Panc1 (cell line): ENCODE measurements around the gene RNF113B. TPM values are rescaled to one million over a fixed set of nuclear protein-coding genes. Genes with fewer than 3 reads are reported as not detected.

Experiments
- ATAC-seq: fragments of 200-7000 bp; cut with Tn5 transposase; 2 replicates; pipeline ENCODE4 v1.9.1; 2020; ENCODE audit warnings: mild to moderate bottlenecking, moderate library complexity
- BruUV-seq: library from RNA; stranded (reverse); fragments of 400-500 nt; replicated peaks from 2 replicates; lab custom pipeline; 2021; lab: Mats Ljungman, UMichigan
- CTCF ChIA-PET: fragments of 300-600 bp; sonication (Branson Sonifier 250); formaldehyde crosslinking; loops from one replicate; lab custom pipeline; 2022; ENCODE audit warnings: antibody characterized with exemption; lab: Charles Lee
- POLR2A ChIA-PET: fragments of 300-600 bp; sonication (Branson Sonifier 250); formaldehyde crosslinking; loops from one replicate; lab custom pipeline; 2022; ENCODE audit warnings: antibody characterized with exemption; lab: Charles Lee
- DNase-seq: peaks from one replicate; pipeline ENCODE4 v3.0.0-alpha.2; 2010; ENCODE audit warnings: low read depth, low spot score
- H3K27ac ChIP-seq: 2 replicates; pipeline ENCODE4 v1.5.1; 2011; ENCODE audit warnings: mild to moderate bottlenecking, low read length, inconsistent platforms
- H3K27me3 ChIP-seq: fragments of 200-500 bp; sonication (Bioruptor generic); 2 replicates; pipeline ENCODE4 v1.6.0; 2014; ENCODE audit warnings: low read length, inconsistent platforms; ENCODE audit not compliant: control insufficient read depth, insufficient read depth
- H3K36me3 ChIP-seq: fragments of 200-500 bp; sonication (Bioruptor generic); 2 replicates; pipeline ENCODE4 v1.5.1; 2014; ENCODE audit warnings: inconsistent platforms, mild to moderate bottlenecking, low read length, moderate library complexity; ENCODE audit not compliant: control insufficient read depth, insufficient read depth
- H3K4me1 ChIP-seq: 2 replicates; pipeline ENCODE4 v1.5.1; 2011; ENCODE audit warnings: inconsistent platforms, mild to moderate bottlenecking, low read length, moderate library complexity; ENCODE audit not compliant: control insufficient read depth, insufficient read depth
- H3K4me3 ChIP-seq, 2 experiments: 2 replicates each; pipeline ENCODE4 v1.5.1; 2011 to 2012; ENCODE audit warnings: low read depth in 2 of 2, low read length in 2 of 2, mild to moderate bottlenecking in 2 of 2, inconsistent platforms in 1 of 2, moderate library complexity in 1 of 2
- H3K9me3 ChIP-seq: fragments of 200-500 bp; sonication (Bioruptor generic); 2 replicates; pipeline ENCODE4 v1.5.1; 2014; ENCODE audit warnings: low read depth, mild to moderate bottlenecking, inconsistent platforms, low read length, moderate library complexity; ENCODE audit not compliant: control insufficient read depth, insufficient read depth
- POLR2AphosphoS5 ChIP-seq: IDR thresholded peaks from 2 replicates; pipeline ENCODE4 v1.6.1; 2012; ENCODE audit warnings: mild to moderate bottlenecking, low read depth, low read length, moderate library complexity
- SIN3A ChIP-seq: IDR thresholded peaks from 2 replicates; pipeline ENCODE4 v1.6.1; 2012; ENCODE audit warnings: low read depth, mild to moderate bottlenecking, low read length, moderate library complexity, borderline replicate concordance; ENCODE audit not compliant: insufficient read depth
- TCF7L2 ChIP-seq: IDR thresholded peaks from 2 replicates; pipeline ENCODE4 v1.6.1; 2011; ENCODE audit warnings: mild to moderate bottlenecking, low read depth, low read length, inconsistent platforms
- in situ Hi-C: cut with HindIII; loops from 2 replicates; pipeline ENCODE4 v1.10.0; 2016; ENCODE audit warnings: low sequenced_read_pairs, low pct_unique_long_range_greater_than_20kb
- intact Hi-C: fragments of 100-400 bp; cut with micrococcal nuclease; formaldehyde crosslinking; loops from one replicate; pipeline ENCODE4 v1.10.0; 2022; ENCODE audit not compliant: unreplicated experiment
- total RNA-seq: library from RNA; stranded (reverse); gene quantifications from one replicate; pipeline ENCODE4 v1.2.1, GENCODE V29; 2021; ENCODE audit not compliant: unreplicated experiment
- TF ChIP-seq, protein P1 (sequence below): fragments of 450-650 bp; IDR thresholded peaks from 2 replicates; pipeline ENCODE4 v1.5.1; 2017; ENCODE audit warnings: mild to moderate bottlenecking
- TF ChIP-seq, protein P2 (sequence below), 2 experiments: IDR thresholded peaks; 2 replicates each; pipeline ENCODE4 v1.6.1; 2011 to 2012; ENCODE audit warnings: low read depth in 2 of 2, control low read depth in 1 of 2, low read length in 1 of 2, mild to moderate bottlenecking in 1 of 2, moderate library complexity in 1 of 2; ENCODE audit not compliant: insufficient read depth in 1 of 2

The RNF113B gene
- total RNA-seq, 1 experiment from 2014 or later: not detected

DNA sequence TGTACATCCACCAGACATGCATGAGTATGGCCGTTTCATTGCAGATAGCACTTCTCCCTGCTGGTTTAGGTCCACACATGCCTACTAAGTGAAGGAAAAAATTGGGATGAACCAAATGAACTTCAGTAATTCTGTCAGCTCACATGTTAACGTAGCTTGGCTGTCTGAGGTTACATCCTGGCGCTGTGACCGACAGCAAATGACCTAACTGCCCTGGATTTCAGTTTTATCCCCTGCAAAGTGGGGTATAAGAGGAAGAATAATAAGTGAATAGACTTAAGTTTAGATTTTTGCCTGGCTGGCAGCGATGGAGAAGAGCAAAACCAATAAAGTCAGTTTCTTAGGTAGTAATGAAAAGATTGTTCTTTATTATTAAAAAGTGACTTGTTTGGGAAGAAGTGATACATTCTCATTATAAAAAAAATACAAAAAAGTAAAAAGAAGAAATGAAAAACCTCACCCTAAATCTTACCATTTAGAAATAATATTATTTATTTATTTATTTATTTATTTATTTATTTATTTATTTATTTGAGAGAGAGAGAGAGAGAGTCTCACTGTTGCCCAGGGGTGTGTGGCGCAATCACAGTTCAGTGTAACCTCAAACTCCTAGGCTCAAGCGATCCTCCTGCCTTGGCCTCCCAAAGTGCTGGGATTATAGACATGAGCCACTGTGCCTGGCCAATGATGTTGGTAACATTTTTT lies 4.2 kb upstream of the RNF113B start:
- Histone ChIP-seq H3K4me1 (no peaks in the 10 kb centered on the region; the same call in 1 of the 2 replicates), H3K27ac (no peak overlapping the region), H3K36me3 (no peaks in the 10 kb centered on the region), H3K27me3 (no peaks in the 10 kb centered on the region), H3K9me3 (no peaks in the 10 kb centered on the region), H3K4me3 (no peak overlapping the region)
- in situ Hi-C loops (no loop called here), intact Hi-C loops (no loop called here)
- ChIA-PET CTCF (no interaction called here), POLR2A (no interaction called here)
- no TSS peak for BruUV-seq
- ATAC-seq (no peak), DNase-seq (no peak)
- TF ChIP-seq, protein P1, sequence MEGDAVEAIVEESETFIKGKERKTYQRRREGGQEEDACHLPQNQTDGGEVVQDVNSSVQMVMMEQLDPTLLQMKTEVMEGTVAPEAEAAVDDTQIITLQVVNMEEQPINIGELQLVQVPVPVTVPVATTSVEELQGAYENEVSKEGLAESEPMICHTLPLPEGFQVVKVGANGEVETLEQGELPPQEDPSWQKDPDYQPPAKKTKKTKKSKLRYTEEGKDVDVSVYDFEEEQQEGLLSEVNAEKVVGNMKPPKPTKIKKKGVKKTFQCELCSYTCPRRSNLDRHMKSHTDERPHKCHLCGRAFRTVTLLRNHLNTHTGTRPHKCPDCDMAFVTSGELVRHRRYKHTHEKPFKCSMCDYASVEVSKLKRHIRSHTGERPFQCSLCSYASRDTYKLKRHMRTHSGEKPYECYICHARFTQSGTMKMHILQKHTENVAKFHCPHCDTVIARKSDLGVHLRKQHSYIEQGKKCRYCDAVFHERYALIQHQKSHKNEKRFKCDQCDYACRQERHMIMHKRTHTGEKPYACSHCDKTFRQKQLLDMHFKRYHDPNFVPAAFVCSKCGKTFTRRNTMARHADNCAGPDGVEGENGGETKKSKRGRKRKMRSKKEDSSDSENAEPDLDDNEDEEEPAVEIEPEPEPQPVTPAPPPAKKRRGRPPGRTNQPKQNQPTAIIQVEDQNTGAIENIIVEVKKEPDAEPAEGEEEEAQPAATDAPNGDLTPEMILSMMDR: no peak
- TF ChIP-seq SIN3A: no peak
- no peak for TF ChIP-seq TCF7L2
- TF ChIP-seq, protein P2, sequence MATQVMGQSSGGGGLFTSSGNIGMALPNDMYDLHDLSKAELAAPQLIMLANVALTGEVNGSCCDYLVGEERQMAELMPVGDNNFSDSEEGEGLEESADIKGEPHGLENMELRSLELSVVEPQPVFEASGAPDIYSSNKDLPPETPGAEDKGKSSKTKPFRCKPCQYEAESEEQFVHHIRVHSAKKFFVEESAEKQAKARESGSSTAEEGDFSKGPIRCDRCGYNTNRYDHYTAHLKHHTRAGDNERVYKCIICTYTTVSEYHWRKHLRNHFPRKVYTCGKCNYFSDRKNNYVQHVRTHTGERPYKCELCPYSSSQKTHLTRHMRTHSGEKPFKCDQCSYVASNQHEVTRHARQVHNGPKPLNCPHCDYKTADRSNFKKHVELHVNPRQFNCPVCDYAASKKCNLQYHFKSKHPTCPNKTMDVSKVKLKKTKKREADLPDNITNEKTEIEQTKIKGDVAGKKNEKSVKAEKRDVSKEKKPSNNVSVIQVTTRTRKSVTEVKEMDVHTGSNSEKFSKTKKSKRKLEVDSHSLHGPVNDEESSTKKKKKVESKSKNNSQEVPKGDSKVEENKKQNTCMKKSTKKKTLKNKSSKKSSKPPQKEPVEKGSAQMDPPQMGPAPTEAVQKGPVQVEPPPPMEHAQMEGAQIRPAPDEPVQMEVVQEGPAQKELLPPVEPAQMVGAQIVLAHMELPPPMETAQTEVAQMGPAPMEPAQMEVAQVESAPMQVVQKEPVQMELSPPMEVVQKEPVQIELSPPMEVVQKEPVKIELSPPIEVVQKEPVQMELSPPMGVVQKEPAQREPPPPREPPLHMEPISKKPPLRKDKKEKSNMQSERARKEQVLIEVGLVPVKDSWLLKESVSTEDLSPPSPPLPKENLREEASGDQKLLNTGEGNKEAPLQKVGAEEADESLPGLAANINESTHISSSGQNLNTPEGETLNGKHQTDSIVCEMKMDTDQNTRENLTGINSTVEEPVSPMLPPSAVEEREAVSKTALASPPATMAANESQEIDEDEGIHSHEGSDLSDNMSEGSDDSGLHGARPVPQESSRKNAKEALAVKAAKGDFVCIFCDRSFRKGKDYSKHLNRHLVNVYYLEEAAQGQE (IDR thresholded peaks at IDR 0.05; ENCODE audit: insufficient read depth in 1 of 2, low read depth in 2 of 2, low read length in 1 of 2): no peak
- TF ChIP-seq POLR2AphosphoS5: no peak

DNA sequence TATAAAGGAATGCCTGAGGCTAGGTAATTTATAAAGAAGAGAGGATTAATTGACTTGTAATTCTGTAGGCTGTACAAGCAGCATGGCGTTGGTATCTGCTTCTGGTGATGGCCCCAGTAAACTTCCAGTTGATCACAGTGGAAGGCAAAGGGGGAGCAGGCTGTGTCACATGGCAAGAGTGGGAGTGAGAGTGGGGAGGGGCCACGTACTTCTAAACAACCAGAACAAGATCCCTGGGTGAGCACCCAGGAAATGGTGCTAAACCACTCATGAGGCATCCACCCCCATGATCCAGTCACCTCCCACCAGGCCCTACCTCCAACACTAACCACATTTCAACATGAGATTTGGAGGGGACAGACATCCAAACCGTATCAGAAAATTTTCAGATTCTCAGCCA lies 3.0 kb upstream of the RNF113B start:
- no peaks in the 10 kb centered on the region for H3K36me3 ChIP-seq
- H3K9me3 ChIP-seq: no peaks in the 10 kb centered on the region
- H3K27ac ChIP-seq: no peak overlapping the region
- H3K4me3 ChIP-seq: no peak overlapping the region
- no TSS peak for BruUV-seq
- TF ChIP-seq SIN3A (no peak), TCF7L2 (no peak), POLR2AphosphoS5 (no peak)
- TF ChIP-seq, protein P2 (IDR thresholded peaks at IDR 0.05; ENCODE audit: insufficient read depth in 1 of 2, low read depth in 2 of 2, low read length in 1 of 2): no peak
- TF ChIP-seq, protein P1: no peak
- ChIA-PET CTCF (no interaction called here), POLR2A (no interaction called here)
- in situ Hi-C loops (no loop called here), intact Hi-C loops (no loop called here)
- DNase-seq: no peak
- H3K4me1 ChIP-seq: peaks cover 7% of the 10 kb centered on the region
- H3K27me3 ChIP-seq: no peaks in the 10 kb centered on the region
- ATAC-seq: no peak
